Activated CD4-positive, alpha-beta memory T cell treated with anti-CD3 and anti-CD28 coated beads, Interleukin-2, amount 10 ng/mL, durations not matched to agents 7 days and 5 days (primary cell): Measurements from ENCODE around the gene SLC26A11. TPM values are rescaled to one million over a fixed set of nuclear protein-coding genes. Genes with fewer than 3 reads are reported as not detected.
"Not testable (repeated sequence)": the region's sequence is repeated elsewhere in the genome, so short reads cannot be mapped to it uniquely, and the experiment has no call there.

Experiments used
- CTCF ChIA-PET: fragments of 350-600 bp; sonication (Branson Sonifier 250); formaldehyde crosslinking; loops from one replicate; lab custom pipeline; 2021; ENCODE audit warnings: antibody characterized with exemption, inconsistent platforms; lab: Charles Lee
- POLR2A ChIA-PET: fragments of 350-600 bp; sonication (Branson Sonifier 250); formaldehyde crosslinking; loops from one replicate; lab custom pipeline; 2021; ENCODE audit warnings: antibody characterized with exemption; lab: Charles Lee
- DNase-seq: peaks from one replicate; pipeline ENCODE4 v3.0.0-alpha.2; 2020
- H3K27ac Mint-ChIP-seq: one replicate; pipeline ENCODE4 v1.8.0; 2021; ENCODE audit warnings: mild to moderate bottlenecking, mixed read lengths
- H3K27me3 Mint-ChIP-seq: one replicate; pipeline ENCODE4 v1.8.0; 2021; ENCODE audit warnings: mixed read lengths
- H3K36me3 Mint-ChIP-seq: one replicate; pipeline ENCODE4 v1.8.0; 2021; ENCODE audit warnings: low read depth, mixed read lengths
- H3K4me1 Mint-ChIP-seq: one replicate; pipeline ENCODE4 v1.8.0; 2021; ENCODE audit warnings: mixed read lengths
- H3K4me3 Mint-ChIP-seq: one replicate; pipeline ENCODE4 v1.8.0; 2021; ENCODE audit warnings: mild to moderate bottlenecking, mixed read lengths
- H3K9me3 Mint-ChIP-seq: one replicate; pipeline ENCODE4 v1.8.0; 2021; ENCODE audit warnings: mixed read lengths
- total RNA-seq, 2 experiments: library from RNA; stranded (reverse); gene quantifications; one replicate each; pipeline ENCODE4 v1.2.3, GENCODE V29; 2021

Gene SLC26A11
- total RNA-seq, 2 experiments from 2014 or later = 16.0 to 20.0 TPM

DNA sequence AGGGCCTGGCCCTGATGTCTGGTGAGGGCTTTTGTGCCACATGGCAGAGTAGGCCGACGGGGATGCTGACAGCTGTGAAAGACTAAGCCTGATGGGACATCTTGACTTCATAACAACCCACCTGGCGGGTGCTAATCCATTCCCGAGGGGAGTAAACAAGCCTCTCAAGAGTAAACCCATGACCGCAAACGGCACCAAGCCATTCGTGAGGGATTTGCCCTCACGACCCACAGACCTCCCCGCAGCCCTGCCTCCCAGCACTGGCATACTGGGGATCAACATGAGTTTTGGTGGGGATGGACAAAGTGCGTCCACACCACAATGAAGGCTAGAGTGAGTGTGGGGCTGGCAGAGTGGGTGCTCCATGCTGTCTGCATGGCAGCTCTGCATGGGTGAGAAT, 52.1 kb downstream of the SLC26A11 start:
- CTCF ChIA-PET = no interaction called here
- no peak for DNase-seq
- Mint-ChIP-seq H3K4me3 (peak overlapping the region; percentile 2), H3K36me3 (peaks cover 41% of the 10 kb centered on the region), H3K9me3 (no peaks in the 10 kb centered on the region), H3K4me1 (peaks cover 45% of the 10 kb centered on the region), H3K27ac (peak overlapping the region; percentile 56), H3K27me3 (no peaks in the 10 kb centered on the region)
- POLR2A ChIA-PET = interaction anchor here (0.7 to 20.7 kb wide), 4 partner anchors 8 to 633 kb away, joined by 3 to 390 read pairs (median 4); partner anchors contain the start of gene RNF213

DNA sequence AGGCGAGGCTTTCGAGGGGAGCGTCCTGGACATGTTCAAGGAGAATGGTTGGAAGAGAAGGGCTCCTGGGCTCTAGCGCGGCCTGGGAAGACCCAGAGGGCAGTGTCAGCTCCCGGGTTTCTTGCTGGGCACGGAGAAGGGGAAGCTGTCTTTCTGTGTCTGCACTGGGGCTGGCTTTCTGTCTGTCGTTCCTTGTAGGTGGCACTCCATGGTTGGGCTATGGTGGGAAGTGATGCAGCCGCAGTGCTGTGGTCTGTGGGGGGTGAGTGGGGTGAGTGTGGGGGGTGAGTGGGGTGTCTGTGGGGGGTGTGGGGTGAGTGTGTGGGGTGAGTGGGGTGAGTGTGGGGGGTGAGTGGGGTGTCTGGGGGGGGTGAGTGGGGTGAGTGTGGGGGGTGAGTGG, 54.1 kb downstream of the SLC26A11 start:
- Mint-ChIP-seq H3K27me3 (no peaks in the 10 kb centered on the region), H3K4me3 (peak overlapping the region; percentile 43), H3K36me3 (peaks cover 55% of the 10 kb centered on the region), H3K4me1 (peaks cover 46% of the 10 kb centered on the region), H3K27ac (peak overlapping the region; percentile 71), H3K9me3 (no peaks in the 10 kb centered on the region)
- ChIA-PET POLR2A (interaction anchor here (0.7 to 20.7 kb wide), 5 partner anchors 9 to 48 kb away, joined by 3 to 390 read pairs (median 5); partner anchors contain the start of gene RNF213), CTCF (no interaction called here)
- DNase-seq = no peak

- no peaks in the 10 kb centered on the region for H3K27me3 Mint-ChIP-seq
- ChIA-PET POLR2A (interaction anchor here (20.7 kb wide), 1 partner anchor 14 kb away, joined by 390 read pairs; the partner anchor contains the start of gene RNF213), CTCF (no interaction called here)
- H3K4me3 Mint-ChIP-seq = no peak overlapping the region
- no peaks in the 10 kb centered on the region for H3K9me3 Mint-ChIP-seq
- H3K27ac Mint-ChIP-seq = peak overlapping the region; percentile 36
- H3K4me1 Mint-ChIP-seq = peaks cover 46% of the 10 kb centered on the region
- peaks cover 62% of the 10 kb centered on the region for H3K36me3 Mint-ChIP-seq
- DNase-seq = no peak
Measured at GRCh38 chr17:80274871-80275449, 54.7 kb downstream of the SLC26A11 start.

DNA sequence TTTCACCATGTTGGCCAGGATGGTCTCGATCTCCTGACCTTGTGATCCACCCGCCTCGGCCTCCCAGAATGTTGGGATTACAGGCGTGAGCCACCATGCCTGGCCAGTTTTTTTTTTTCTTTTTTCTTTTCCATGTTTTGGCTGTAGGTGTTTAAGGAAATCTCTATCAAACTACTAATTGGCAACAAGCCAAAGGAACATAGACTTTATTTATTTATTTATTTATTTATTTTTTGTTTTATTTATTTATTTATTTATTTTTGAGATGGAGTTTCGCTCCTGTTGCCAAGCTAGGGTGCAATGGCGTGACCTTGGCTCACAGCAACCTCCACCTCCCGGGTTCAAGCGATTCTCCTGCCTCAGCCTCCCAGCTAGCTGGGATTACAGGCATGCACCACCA, 55.6 kb downstream of the SLC26A11 start:
- POLR2A ChIA-PET = interaction anchor here (20.7 kb wide), 1 partner anchor 15 kb away, joined by 390 read pairs; the partner anchor contains the start of gene RNF213
- Mint-ChIP-seq H3K36me3 (peaks cover 70% of the 10 kb centered on the region), H3K4me1 (peaks cover 51% of the 10 kb centered on the region)
- CTCF ChIA-PET, H3K4me3 Mint-ChIP-seq, H3K9me3 Mint-ChIP-seq, H3K27ac Mint-ChIP-seq, H3K27me3 Mint-ChIP-seq, DNase-seq: not testable (repeated sequence)

GRCh38 chr17:80277751-80278671, 57.8 kb downstream of the SLC26A11 start:
- H3K27me3 Mint-ChIP-seq = no peaks in the 10 kb centered on the region
- ChIA-PET CTCF (interaction anchor here (0.7 kb wide), 1 partner anchor 26 kb away, joined by 3 read pairs; no protein-coding TSS in a partner anchor), POLR2A (interaction anchor here (0.5 to 20.7 kb wide), 7 partner anchors 9 to 82 kb away, joined by 3 to 390 read pairs (median 5); partner anchors contain the start of genes RNF213, SGSH and SLC26A11)
- H3K36me3 Mint-ChIP-seq = peaks cover 72% of the 10 kb centered on the region
- DNase-seq = no peak
- H3K4me1 Mint-ChIP-seq = peaks cover 42% of the 10 kb centered on the region
- no peak overlapping the region for H3K4me3 Mint-ChIP-seq
- H3K27ac Mint-ChIP-seq = no peak overlapping the region
- no peaks in the 10 kb centered on the region for H3K9me3 Mint-ChIP-seq

DNA sequence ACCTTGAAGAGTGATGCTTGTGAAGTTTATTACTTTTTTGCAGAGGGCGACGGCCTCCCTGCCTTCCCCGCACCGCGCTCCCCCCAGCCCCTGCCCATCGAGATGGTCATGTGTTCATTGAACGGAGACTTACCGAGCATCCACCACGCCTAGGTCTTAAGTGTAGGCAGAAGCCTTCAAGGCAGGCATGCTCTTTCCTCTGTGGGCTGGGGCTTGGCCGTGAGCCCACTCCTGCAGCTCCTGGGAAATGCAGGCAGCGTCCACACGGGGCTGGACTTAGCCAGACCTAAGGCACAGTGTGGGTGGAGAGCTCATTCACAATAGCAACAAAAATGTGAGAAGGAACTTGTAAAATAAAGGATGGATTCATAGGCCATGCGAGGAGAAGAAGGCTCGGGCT, 59.7 kb downstream of the SLC26A11 start:
- Mint-ChIP-seq H3K9me3 (no peaks in the 10 kb centered on the region), H3K4me3 (no peak overlapping the region), H3K27me3 (no peaks in the 10 kb centered on the region), H3K36me3 (peaks cover 75% of the 10 kb centered on the region), H3K27ac (no peak overlapping the region), H3K4me1 (peaks cover 41% of the 10 kb centered on the region)
- ChIA-PET POLR2A (interaction anchor here (0.8 to 20.7 kb wide), 8 partner anchors 8 to 139 kb away, joined by 3 to 390 read pairs (median 4); partner anchors contain the start of genes RNF213, SGSH and SLC26A11), CTCF (interaction anchor here (1.3 kb wide), 1 partner anchor 83 kb away, joined by 3 read pairs; no protein-coding TSS in a partner anchor)
- no peak for DNase-seq

DNA sequence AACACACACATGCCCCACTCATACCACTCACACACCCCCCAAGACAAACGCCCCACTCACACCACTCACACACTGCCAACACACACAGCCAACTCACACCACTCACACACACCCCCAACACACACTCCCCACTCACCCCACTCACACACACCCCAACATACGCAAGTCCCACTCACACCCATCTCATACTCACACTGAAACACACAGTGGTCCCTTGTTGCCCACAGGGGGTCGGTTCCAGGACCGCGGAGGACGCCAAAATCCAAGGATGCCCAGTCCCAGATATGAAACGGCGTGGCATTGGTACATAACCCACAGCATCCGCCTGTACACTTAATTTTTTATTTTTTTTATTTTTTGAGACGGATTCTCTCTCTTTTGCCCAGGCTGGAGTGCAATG, 61.3 kb downstream of the SLC26A11 start:
- H3K27me3 Mint-ChIP-seq = no peaks in the 10 kb centered on the region
- no peak overlapping the region for H3K4me3 Mint-ChIP-seq
- H3K9me3 Mint-ChIP-seq = no peaks in the 10 kb centered on the region
- no peak overlapping the region for H3K27ac Mint-ChIP-seq
- peaks cover 80% of the 10 kb centered on the region for H3K36me3 Mint-ChIP-seq
- POLR2A ChIA-PET = interaction anchor here (1.3 kb wide), 1 partner anchor 27 kb away, joined by 3 read pairs; no protein-coding TSS in a partner anchor
- H3K4me1 Mint-ChIP-seq = peaks cover 35% of the 10 kb centered on the region
- CTCF ChIA-PET = no interaction called here
- DNase-seq = no peak

DNA sequence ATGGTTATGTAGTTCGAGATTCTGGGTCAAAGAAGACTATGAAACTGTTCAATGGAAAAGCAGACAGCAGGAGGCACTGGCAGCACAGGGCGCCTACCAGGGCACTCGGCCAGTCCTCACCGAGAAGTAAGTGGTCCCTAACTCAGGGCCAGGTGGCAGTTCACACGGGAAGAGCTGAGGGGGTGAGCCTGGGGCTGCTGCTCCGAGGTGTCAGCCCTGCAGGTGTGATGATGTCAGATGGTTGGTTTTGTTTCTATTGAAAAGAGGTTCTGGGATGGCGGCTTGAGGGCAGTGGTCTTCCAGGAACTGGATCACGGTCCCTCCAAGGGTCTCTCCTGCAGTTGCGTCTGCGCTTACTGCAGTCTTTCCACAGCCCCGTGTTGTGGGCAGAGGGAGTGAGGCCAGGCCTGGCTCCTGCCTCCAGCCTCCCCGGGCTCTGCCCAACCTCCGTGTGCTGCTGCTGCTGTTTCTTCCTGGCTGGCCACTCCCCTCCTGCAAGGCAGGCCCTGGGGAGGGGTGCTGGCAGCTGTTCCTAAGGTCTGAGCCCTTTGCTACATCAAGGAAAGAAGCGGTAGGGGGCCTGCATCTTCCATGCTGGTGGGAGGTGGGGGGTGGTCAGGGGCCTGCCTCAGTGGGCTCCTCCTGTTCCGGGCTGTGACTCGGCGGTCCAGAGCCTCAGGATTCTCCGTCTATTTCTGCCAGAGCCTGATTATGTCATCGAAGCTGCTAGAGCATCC, 63.1 kb downstream of the SLC26A11 start:
- CTCF ChIA-PET = interaction anchor here (0.8 to 1.0 kb wide), 2 partner anchors 13 to 87 kb away, joined by 3 to 5 read pairs; no protein-coding TSS in a partner anchor
- no peak overlapping the region for H3K27ac Mint-ChIP-seq

DNA sequence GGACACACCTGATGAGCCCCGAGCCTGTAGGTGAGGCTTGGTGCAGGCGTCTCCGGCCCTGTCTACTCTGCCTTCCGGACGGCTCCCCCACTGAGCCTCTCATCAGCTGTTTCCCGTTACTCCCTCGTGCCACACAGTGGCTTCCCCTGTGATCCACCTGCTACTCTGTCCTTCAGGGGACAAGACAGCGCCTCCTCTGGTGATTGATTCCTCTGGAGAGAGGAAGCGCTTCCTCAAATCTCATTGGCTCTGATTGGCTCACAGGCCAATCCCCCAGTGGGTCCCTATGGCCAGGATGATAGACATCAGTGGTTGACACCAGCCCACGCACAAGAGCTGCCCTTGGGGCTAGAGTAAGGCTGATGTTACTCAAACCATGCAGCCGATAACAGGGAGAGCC, 64.4 kb downstream of the SLC26A11 start:
- H3K4me3 Mint-ChIP-seq = peak overlapping the region; percentile 5
- ChIA-PET POLR2A (interaction anchor here (1.0 to 1.7 kb wide), 8 partner anchors 11 to 151 kb away, joined by 3 to 6 read pairs (median 4); no protein-coding TSS in a partner anchor), CTCF (interaction anchor here (0.7 to 1.0 kb wide), 2 partner anchors 12 to 26 kb away, joined by 3 to 5 read pairs; no protein-coding TSS in a partner anchor)
- no peak for DNase-seq
- H3K27me3 Mint-ChIP-seq = no peaks in the 10 kb centered on the region
- peaks cover 37% of the 10 kb centered on the region for H3K4me1 Mint-ChIP-seq
- peak overlapping the region; percentile 55 for H3K27ac Mint-ChIP-seq
- peaks cover 75% of the 10 kb centered on the region for H3K36me3 Mint-ChIP-seq
- H3K9me3 Mint-ChIP-seq = no peaks in the 10 kb centered on the region

More for the DNA sequence above, 63.1 kb downstream of the SLC26A11 start:
- Mint-ChIP-seq H3K9me3 (no peaks in the 10 kb centered on the region), H3K36me3 (peaks cover 75% of the 10 kb centered on the region), H3K4me3 (no peak overlapping the region), H3K27me3 (no peaks in the 10 kb centered on the region), H3K4me1 (peaks cover 33% of the 10 kb centered on the region)
- DNase-seq = no peak
- POLR2A ChIA-PET = interaction anchor here (0.8 to 1.7 kb wide), 9 partner anchors 10 to 261 kb away, joined by 3 to 6 read pairs (median 4); partner anchors contain the start of gene RPTOR

- POLR2A ChIA-PET = interaction anchor here (1.1 to 1.6 kb wide), 5 partner anchors 9 to 151 kb away, joined by 3 read pairs; no protein-coding TSS in a partner anchor
- Mint-ChIP-seq H3K4me3 (no peak overlapping the region), H3K4me1 (peaks cover 39% of the 10 kb centered on the region), H3K27me3 (no peaks in the 10 kb centered on the region), H3K9me3 (no peaks in the 10 kb centered on the region), H3K27ac (no peak overlapping the region), H3K36me3 (peaks cover 75% of the 10 kb centered on the region)
- no peak for DNase-seq
- CTCF ChIA-PET = no interaction called here
Measured at GRCh38 chr17:80285237-80285920, 65.2 kb downstream of the SLC26A11 start.

- no peak for DNase-seq
- POLR2A ChIA-PET = interaction anchor here (0.8 to 1.6 kb wide), 3 partner anchors 8 to 141 kb away, joined by 3 to 12 read pairs (median 3); no protein-coding TSS in a partner anchor
- peaks cover 76% of the 10 kb centered on the region for H3K36me3 Mint-ChIP-seq
- H3K27ac Mint-ChIP-seq = no peak overlapping the region
- CTCF ChIA-PET = no interaction called here
- H3K4me3 Mint-ChIP-seq = no peak overlapping the region
- H3K27me3 Mint-ChIP-seq = no peaks in the 10 kb centered on the region
- peaks cover 40% of the 10 kb centered on the region for H3K4me1 Mint-ChIP-seq
- H3K9me3 Mint-ChIP-seq = no peaks in the 10 kb centered on the region
Measured at GRCh38 chr17:80286638-80286960, 66.4 kb downstream of the SLC26A11 start.
